Measurements from ENCODE around the gene PUM1.
A peak's percentile ranks its signal among the peaks of the same experiment; 100 is the strongest.
"Not testable (repeated sequence)": the region's sequence is repeated elsewhere in the genome, so short reads cannot be mapped to it uniquely, and the experiment has no call there.

The PUM1 gene

DNA sequence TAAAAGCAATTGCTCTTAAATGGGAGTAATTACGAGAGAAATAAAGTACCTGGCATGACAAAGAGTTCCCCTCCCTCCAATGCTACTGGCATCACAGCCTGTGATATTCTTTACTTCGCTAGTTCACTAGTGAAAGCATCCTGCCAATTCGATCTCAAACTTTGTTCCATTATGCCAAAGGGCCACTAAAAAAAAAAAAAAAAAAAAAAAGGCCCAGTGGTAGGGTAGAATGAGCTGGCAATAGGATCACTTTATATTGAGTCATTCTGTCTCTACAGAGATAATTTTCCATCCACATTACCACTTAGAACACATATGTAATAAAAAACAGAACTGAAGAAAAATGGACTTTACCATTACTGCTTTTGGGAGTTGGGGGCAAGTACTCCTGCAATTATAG, 11.2 kb downstream of the PUM1 start:
- no peaks in the 10 kb centered on the region for H3K9me3 Mint-ChIP-seq
- peaks cover 28% of the 10 kb centered on the region for H3K36me3 Mint-ChIP-seq (ENCODE audit: low read depth)
- H3K4me1 Mint-ChIP-seq (ENCODE audit: low read depth) = peaks cover 33% of the 10 kb centered on the region

DNA sequence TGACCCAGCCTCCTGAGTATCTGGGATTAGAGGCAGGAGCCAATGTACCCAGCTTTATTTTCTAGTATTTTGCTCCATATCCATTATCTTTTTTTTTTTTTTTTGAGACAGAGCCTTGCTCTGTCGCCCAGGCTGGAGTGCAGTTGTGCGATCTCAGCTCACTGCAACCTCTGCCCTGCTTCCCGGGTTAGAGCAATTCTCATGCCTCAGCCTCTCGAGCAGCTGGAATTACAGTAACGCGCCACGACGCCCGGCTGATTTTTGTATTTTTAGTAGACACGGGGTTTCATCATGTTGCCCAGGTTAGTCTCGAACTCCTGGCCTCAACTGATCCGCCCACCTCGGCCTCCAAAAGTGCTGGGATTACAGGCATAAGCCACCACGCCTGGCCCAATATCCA, 12.9 kb downstream of the PUM1 start:
- Mint-ChIP-seq H3K36me3 (ENCODE audit: low read depth) (peaks cover 11% of the 10 kb centered on the region), H3K4me1 (ENCODE audit: low read depth) (peaks cover 21% of the 10 kb centered on the region)
- H3K27me3 Mint-ChIP-seq (ENCODE audit: low read depth); H3K9me3 Mint-ChIP-seq; H3K4me3 Mint-ChIP-seq; H3K27ac Mint-ChIP-seq: not testable (repeated sequence)

More for the DNA sequence above, 11.2 kb downstream of the PUM1 start:
- Mint-ChIP-seq H3K27me3 (ENCODE audit: low read depth) (no peaks in the 10 kb centered on the region), H3K4me3 (no peak overlapping the region), H3K27ac (no peak overlapping the region)

DNA sequence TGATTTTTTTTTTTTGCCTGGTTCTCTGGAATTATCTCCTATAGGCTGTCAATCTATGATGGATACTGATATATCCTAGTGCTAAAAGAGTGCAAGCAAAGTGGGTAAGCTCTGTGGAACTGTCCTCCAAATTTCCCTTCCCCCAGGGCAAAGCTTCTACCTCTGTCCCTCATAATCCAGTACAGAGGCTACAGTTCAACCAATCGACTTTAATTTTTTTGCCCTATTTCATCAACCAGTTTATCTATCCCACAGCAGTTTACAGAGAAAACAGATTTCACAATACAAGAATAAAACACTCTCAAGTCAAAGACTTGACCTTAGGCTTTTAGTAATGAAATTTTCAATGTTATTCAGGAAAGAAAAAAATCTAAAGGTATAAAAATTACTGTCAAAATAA, 13.9 kb downstream of the PUM1 start:
- peaks cover 12% of the 10 kb centered on the region for H3K36me3 Mint-ChIP-seq (ENCODE audit: low read depth)
- H3K9me3 Mint-ChIP-seq = no peaks in the 10 kb centered on the region
- no peak overlapping the region for H3K4me3 Mint-ChIP-seq
- no peak overlapping the region for H3K27ac Mint-ChIP-seq
- H3K27me3 Mint-ChIP-seq (ENCODE audit: low read depth) = no peaks in the 10 kb centered on the region
- peaks cover 24% of the 10 kb centered on the region for H3K4me1 Mint-ChIP-seq (ENCODE audit: low read depth)

DNA sequence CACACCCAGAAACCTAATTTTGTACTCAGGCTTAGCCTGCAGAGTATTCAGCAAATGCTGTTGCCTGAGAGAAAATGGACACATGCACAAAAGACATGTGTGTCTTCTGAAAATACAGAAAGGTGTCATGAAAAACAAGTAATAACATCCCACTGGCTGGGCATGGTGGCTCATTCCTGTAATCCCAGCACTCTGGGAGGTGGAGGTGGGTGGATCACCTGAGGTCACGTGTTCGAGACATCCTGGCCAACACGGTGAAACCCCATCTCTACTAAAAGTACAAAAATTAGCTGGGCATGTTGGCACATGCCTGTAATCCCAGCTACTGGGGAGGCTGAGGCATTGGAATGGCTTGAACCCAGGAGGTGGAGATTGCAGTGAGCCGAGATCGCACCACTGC, 18.0 kb downstream of the PUM1 start:
- H3K4me3 Mint-ChIP-seq; H3K27me3 Mint-ChIP-seq (ENCODE audit: low read depth); H3K9me3 Mint-ChIP-seq: not testable (repeated sequence)
- Mint-ChIP-seq H3K27ac (peak overlapping the region; percentile 3), H3K36me3 (ENCODE audit: low read depth) (peaks cover 22% of the 10 kb centered on the region), H3K4me1 (ENCODE audit: low read depth) (peaks cover 15% of the 10 kb centered on the region)

DNA sequence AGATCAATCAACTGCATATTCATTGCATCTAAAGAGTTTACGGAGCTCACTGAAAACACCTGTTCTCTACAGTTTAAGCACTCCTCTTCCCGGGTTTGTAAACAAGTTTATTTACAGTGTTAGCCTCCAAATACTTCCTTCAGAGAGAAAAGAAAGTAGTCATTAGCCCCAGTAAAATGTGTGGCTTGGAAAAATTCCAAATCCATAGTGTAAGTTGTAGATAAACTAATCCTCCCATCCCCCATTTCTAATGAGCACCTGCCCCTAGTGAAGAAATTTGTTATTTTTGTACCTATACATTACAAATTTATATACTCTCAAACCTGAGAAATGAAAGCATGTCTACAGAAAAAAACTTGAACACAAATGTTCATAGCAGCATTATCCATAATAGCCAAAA, 21.9 kb downstream of the PUM1 start:
- Mint-ChIP-seq H3K4me3 (no peak overlapping the region), H3K27ac (no peak overlapping the region), H3K9me3 (no peaks in the 10 kb centered on the region), H3K27me3 (ENCODE audit: low read depth) (no peaks in the 10 kb centered on the region), H3K4me1 (ENCODE audit: low read depth) (peaks cover 8% of the 10 kb centered on the region), H3K36me3 (ENCODE audit: low read depth) (peaks cover 24% of the 10 kb centered on the region)

DNA sequence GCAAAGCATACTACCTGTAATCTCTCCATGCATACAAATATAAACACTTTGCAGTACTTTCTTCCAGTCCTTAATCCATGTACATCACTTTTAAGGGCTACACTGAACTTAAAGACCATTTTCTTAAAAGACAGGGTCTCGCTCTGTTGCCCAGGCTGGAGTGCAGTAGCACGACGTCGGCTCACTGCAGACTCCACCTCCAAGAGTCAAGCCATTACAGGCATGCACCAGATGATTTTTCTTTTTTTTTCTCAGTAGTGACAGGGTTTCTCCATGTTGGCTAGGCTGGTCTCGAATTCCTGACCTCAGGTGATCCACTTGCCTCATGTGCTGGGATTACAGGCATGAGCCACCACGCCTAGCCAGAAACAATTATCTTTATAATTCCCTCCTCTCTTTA, 22.9 kb downstream of the PUM1 start:
- Mint-ChIP-seq H3K9me3 (no peaks in the 10 kb centered on the region), H3K36me3 (ENCODE audit: low read depth) (peaks cover 24% of the 10 kb centered on the region), H3K4me1 (ENCODE audit: low read depth) (peaks cover 16% of the 10 kb centered on the region), H3K27me3 (ENCODE audit: low read depth) (no peaks in the 10 kb centered on the region), H3K27ac (no peak overlapping the region), H3K4me3 (no peak overlapping the region)

DNA sequence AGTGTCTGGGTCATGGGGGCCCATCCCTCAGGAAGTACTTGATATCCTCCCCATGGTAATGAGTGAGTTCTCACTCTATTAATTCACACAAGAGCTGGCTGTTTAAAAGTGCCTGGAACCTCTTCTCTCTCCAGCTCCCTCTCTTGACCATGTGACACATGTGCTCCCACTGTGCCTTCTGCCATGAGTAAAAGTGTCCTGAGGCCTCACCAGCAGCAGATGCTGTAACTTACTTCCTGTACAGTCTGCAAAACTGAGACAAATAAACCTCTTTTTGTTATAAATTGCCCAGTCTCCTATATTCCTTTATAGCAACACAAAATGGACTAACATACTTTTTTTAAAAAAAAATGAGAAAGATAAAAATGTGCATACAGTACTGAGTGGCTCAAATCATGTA, 24.0 kb downstream of the PUM1 start:
- Mint-ChIP-seq H3K4me3 (no peak overlapping the region), H3K36me3 (ENCODE audit: low read depth) (peaks cover 22% of the 10 kb centered on the region), H3K27ac (no peak overlapping the region), H3K9me3 (no peaks in the 10 kb centered on the region), H3K27me3 (ENCODE audit: low read depth) (no peaks in the 10 kb centered on the region), H3K4me1 (ENCODE audit: low read depth) (peaks cover 20% of the 10 kb centered on the region)

DNA sequence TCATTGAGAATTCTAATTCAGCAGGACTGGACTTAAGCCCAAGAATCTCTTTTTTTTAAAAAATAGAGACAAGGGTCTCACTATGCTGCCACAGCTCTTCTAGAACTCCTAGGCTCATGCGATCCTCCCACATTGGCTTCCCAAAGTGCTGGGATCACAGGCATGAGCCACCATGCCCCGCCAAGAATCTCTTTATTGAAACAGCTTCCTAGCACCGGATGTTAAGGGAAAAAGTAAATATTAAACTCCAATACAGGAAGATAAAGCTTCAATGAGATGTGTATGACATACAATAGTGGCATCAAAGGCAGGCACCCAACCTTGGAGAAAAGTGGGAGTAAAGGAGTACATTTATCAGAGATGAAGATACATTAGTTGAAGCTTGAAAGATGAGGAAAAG, 25.5 kb downstream of the PUM1 start:
- H3K9me3 Mint-ChIP-seq = no peaks in the 10 kb centered on the region
- H3K4me1 Mint-ChIP-seq (ENCODE audit: low read depth) = peaks cover 24% of the 10 kb centered on the region
- no peak overlapping the region for H3K4me3 Mint-ChIP-seq
- H3K27me3 Mint-ChIP-seq (ENCODE audit: low read depth) = no peaks in the 10 kb centered on the region
- peaks cover 19% of the 10 kb centered on the region for H3K36me3 Mint-ChIP-seq (ENCODE audit: low read depth)
- H3K27ac Mint-ChIP-seq = no peak overlapping the region

DNA sequence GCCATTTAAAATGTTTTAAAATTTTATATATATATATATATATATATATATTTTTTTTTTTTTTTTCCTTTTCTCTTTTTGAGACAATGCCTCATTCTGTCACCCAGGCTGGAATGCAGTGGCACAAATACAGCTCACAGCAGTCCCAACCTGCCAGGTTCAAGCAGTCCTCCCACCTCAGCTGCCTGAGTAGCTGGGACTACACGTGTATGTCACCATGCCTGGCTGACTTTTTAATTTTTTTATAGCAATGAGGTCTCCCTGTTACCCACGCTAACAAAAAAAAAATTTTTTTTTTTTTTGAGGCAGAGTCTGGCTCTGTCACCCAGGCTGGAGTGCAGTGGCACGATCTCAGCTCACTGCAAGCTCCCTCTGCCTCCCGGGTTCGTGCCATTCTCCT, 26.6 kb downstream of the PUM1 start:
- not testable (repeated sequence) for H3K4me3 Mint-ChIP-seq; H3K9me3 Mint-ChIP-seq; H3K27me3 Mint-ChIP-seq (ENCODE audit: low read depth); H3K27ac Mint-ChIP-seq
- Mint-ChIP-seq H3K4me1 (ENCODE audit: low read depth) (peaks cover 24% of the 10 kb centered on the region), H3K36me3 (ENCODE audit: low read depth) (peaks cover 18% of the 10 kb centered on the region)

DNA sequence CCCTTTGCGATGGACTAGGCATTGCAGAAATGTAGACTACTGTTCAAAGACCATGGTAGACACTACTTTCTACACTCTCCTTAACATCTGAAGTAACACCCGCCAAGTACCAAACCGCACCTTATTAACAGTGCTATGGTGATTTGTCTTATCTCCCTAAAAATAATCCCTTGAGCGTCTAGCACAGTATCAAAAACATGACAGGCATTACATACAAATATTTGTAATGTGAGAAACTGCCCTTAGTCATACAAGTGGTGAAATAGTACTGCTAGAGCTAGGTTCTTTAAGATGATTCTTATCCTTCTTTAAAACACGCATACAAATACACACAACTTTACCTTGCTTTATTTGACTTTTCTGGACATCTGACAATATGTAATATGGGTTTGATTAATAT, 27.2 kb downstream of the PUM1 start:
- Mint-ChIP-seq H3K27me3 (ENCODE audit: low read depth) (no peaks in the 10 kb centered on the region), H3K9me3 (no peaks in the 10 kb centered on the region), H3K4me3 (no peak overlapping the region), H3K27ac (no peak overlapping the region), H3K36me3 (ENCODE audit: low read depth) (peaks cover 13% of the 10 kb centered on the region), H3K4me1 (ENCODE audit: low read depth) (peaks cover 20% of the 10 kb centered on the region)

DNA sequence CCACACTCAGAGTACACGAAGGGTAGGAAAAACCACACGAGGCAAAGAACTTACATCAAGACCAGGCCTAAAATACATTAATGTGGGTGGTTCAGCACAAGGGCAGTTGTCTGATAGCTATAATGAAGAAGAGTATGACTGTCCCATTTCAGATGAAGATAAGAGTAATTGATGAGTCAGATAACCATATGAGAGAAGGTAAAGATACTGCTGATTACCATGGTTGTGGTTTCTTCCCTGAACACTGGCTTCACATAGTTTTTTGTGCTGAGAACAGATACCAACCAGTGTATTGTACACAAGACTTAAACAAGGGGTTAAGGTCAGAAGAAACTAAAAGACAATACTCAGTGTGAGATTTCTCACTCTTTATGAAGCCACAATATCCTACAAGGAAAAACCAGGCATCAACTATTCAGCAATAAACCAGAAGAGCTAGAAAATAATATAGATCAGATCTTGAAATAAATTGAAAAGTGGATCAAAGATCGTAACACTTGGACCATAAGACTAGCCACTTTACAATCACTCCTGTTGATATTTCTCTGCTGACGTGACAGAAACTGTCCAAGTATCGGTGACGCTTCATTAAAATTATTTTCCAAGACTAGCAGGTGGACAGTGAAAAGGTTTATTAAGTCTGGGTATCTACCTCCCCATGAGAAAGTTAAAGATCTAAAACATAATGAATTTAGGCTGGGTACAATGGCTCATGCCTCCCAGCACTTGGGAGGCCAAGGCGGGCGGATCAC, 28.6 kb downstream of the PUM1 start:
- Mint-ChIP-seq H3K27ac (peak overlapping the region; percentile 6), H3K4me1 (ENCODE audit: low read depth) (peaks cover 20% of the 10 kb centered on the region), H3K4me3 (no peak overlapping the region), H3K27me3 (ENCODE audit: low read depth) (no peaks in the 10 kb centered on the region), H3K36me3 (ENCODE audit: low read depth) (peaks cover 6% of the 10 kb centered on the region), H3K9me3 (no peaks in the 10 kb centered on the region)

DNA sequence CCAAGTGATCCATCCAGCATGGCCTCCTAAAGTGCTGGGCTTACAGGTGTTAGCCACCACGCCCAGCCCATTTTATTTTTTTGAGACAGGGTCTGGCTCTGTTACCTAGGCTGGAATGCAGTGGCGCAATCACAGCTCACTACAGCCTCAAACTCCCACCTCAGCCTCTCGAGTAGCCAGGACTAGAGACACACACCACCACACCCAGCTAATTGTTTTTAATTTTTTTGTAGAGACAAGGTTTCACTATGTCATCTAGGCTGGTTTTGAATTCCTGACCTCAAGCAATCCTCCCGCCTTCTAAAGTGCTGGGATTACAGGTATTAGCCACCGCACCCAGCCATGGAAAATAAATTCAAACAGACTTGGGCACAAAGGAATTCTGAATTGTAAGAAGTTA, 31.9 kb downstream of the PUM1 start:
- Mint-ChIP-seq H3K9me3 (no peaks in the 10 kb centered on the region), H3K36me3 (ENCODE audit: low read depth) (peaks cover 4% of the 10 kb centered on the region), H3K4me1 (ENCODE audit: low read depth) (peaks cover 32% of the 10 kb centered on the region), H3K27ac (no peak overlapping the region), H3K4me3 (no peak overlapping the region), H3K27me3 (ENCODE audit: low read depth) (no peaks in the 10 kb centered on the region)

DNA sequence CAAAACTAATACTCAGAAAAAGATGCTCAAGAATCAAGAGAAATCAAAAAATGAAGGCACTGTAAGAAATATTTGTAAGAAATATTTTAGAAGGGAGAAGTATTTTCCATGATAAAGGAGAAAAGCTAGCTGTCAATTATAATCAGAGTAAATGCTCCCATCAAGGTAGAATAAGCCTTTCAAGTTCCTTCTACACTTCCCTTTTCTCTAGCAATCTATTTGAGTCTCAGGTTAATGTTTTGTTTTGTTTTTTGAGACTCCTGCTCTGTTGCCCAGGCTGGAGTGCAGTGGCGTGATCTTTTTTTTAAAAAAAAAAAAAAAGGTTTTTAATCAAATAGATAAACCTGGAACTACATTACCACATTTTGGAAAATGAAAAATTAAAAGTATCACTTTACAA, 33.3 kb downstream of the PUM1 start:
- Mint-ChIP-seq H3K27me3 (ENCODE audit: low read depth) (no peaks in the 10 kb centered on the region), H3K4me1 (ENCODE audit: low read depth) (peaks cover 31% of the 10 kb centered on the region), H3K9me3 (no peaks in the 10 kb centered on the region), H3K27ac (no peak overlapping the region), H3K36me3 (ENCODE audit: low read depth) (peaks cover 10% of the 10 kb centered on the region), H3K4me3 (no peak overlapping the region)

DNA sequence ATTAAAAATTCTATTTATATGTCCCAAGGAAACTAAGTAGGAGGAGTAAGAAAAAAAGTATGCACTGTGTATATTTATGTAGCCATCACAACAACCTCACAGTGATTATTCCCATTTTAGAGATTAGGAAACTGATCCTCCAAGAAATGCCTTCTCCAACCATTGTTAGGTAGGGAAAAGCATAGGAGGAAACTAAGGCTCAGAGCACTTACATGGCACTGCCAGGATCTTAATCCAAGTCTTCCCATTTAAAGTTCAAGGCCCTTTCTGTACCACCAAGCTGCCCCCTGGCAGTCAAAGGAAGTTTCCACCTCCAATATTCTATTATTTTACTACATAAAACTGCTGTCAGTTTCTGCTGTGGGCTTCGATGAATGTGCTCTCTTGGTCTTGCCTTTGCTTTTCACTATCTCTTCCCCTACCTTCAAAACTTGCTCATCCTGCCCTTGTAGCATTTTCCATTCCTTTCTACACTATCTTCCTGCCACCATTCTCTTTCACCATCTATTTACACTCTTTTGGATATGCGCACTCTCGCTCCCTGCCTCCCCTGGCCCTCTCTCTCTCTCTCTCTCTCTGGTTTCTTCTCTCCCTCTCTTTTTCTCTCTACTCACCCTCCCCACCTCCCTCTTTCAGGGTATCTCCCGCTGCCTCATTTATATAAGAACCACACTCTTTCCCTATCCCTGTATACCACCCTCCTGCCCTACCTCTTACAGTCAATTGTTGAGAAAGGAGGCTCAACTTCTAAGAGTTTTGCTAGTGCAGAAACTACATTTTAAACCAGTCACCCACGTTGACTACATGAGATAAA, 34.0 kb downstream of the PUM1 start:
- Mint-ChIP-seq H3K9me3 (no peaks in the 10 kb centered on the region), H3K27me3 (ENCODE audit: low read depth) (no peaks in the 10 kb centered on the region), H3K4me1 (ENCODE audit: low read depth) (peaks cover 26% of the 10 kb centered on the region), H3K36me3 (ENCODE audit: low read depth) (peaks cover 13% of the 10 kb centered on the region), H3K27ac (no peak overlapping the region), H3K4me3 (no peak overlapping the region)

DNA sequence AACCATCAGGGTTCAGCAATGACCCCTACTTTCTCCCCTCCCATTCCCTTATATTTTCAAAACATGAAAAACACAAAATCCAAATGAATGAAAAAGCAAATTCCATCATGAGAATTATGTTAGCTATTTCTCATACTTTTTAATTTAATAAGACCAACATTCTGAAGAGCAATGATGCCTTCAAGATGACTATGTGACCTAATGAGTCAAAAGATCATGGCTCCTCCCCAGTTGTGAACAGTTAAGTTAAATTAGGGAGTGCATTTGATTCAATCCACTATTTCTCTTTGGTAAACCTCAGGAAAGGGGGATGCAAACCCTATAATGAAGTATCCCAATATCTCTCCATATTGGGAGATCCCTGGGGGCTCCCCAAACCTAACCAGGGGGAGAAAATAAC, 36.5 kb downstream of the PUM1 start:
- Mint-ChIP-seq H3K4me3 (no peak overlapping the region), H3K27ac (no peak overlapping the region), H3K4me1 (ENCODE audit: low read depth) (peaks cover 32% of the 10 kb centered on the region), H3K27me3 (ENCODE audit: low read depth) (no peaks in the 10 kb centered on the region), H3K9me3 (no peaks in the 10 kb centered on the region), H3K36me3 (ENCODE audit: low read depth) (peaks cover 17% of the 10 kb centered on the region)
